ENCODE measurements around the gene RPL28. TPM values are rescaled to one million over a fixed set of nuclear protein-coding genes. Genes with fewer than 3 reads are reported as not detected.

Gene RPL28
- total and polyA plus RNA-seq, 2 of the 13 experiments (the other 11 are each of a cell fraction or from before 2014, with no cell fraction given): 105 to 420 TPM

DNA sequence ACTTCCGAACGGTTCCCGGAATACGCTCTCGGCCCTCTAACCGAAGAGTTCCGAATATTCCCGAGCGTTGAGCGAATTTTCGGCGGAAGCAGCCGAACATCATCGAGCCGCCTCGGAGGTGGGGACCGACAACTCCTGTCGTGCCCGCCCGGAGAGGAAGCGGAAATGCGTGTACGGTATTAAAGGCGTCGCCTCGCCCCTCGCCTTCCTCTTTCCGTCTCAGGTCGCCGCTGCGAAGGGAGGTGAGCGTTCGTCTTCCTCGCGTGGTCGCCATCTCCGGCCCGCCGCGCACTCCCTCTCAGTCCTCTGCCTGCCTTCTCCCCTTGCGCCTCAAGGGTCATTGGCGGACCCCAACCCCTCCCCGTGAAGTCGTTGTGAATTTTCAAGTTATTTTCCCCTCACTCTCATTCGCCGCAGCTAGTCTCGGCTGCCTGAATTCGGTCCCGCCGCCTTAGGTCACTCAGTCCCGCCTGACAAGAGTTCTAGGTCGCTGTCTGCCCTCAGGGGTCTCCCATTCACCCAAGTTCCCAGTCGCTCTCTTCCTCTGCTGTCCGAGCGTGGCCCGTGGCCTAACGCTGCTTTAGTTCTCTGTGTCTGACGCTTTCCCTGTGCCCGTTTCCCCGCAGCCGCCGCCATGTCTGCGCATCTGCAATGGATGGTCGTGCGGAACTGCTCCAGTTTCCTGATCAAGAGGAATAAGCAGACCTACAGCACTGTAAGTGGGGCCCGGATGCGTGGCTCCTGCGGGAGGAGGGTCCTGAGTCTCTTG lies at the start of gene RPL28 (continued):
- TF ChIP-seq HOXA3 (CRISPR knock-in tag; IDR thresholded peaks at IDR 0.05) (peak; percentile 79), ZNF335 (CRISPR knock-in tag; IDR thresholded peaks at IDR 0.05) (no peak), MAFK (conservative IDR thresholded peaks at IDR 0.05 in 1 of 2, IDR thresholded peaks at IDR 0.05 in 1 of 2; ENCODE audit: low read length in 2 of 2) (no peak), ZNF788 (CRISPR knock-in tag; IDR thresholded peaks at IDR 0.05; ENCODE audit: borderline replicate concordance) (peak; percentile 96; the same call in 1 of the 2 replicates), PPARG (CRISPR knock-in tag; conservative IDR thresholded peaks at IDR 0.05) (peak; percentile 64), ZNF777 (CRISPR knock-in tag; IDR thresholded peaks at IDR 0.05) (no peak; the same call in 1 of the 2 replicates), ZMYM3 (CRISPR knock-in tag; IDR thresholded peaks at IDR 0.05) (no peak), GABPB1 (CRISPR knock-in tag; IDR thresholded peaks at IDR 0.05) (peak; percentile 97), ZNF792 (CRISPR knock-in tag; IDR thresholded peaks at IDR 0.05) (peak; percentile 72; the same call in 1 of the 2 replicates), KDM1A (CRISPR knock-in tag; IDR thresholded peaks at IDR 0.05) (no peak), GTF2F1 (IDR thresholded peaks at IDR 0.05; ENCODE audit: low read length) (peak; percentile 72; the same call in 1 of the 2 replicates), TAF15 (IDR thresholded peaks at IDR 0.05; ENCODE audit: low read depth, low read length, poor library complexity, severe bottlenecking) (no peak), ZNF138 (CRISPR knock-in tag; IDR thresholded peaks at IDR 0.05; ENCODE audit: low read depth) (peak; percentile 93; the same call in 1 of the 2 replicates), ZFP82 (CRISPR knock-in tag; IDR thresholded peaks at IDR 0.05; ENCODE audit: borderline replicate concordance) (0 out of 2 replicates have a peak, but pooled peaks have one; percentile 17), ZNF263 (CRISPR knock-in tag; IDR thresholded peaks at IDR 0.05) (peak; percentile 9; the same call in 1 of the 2 replicates), DNMT1 (CRISPR knock-in tag; IDR thresholded peaks at IDR 0.05) (no peak), DMAP1 (CRISPR knock-in tag; IDR thresholded peaks at IDR 0.05) (peak; percentile 95)
- TF ChIP-seq, protein P1, sequence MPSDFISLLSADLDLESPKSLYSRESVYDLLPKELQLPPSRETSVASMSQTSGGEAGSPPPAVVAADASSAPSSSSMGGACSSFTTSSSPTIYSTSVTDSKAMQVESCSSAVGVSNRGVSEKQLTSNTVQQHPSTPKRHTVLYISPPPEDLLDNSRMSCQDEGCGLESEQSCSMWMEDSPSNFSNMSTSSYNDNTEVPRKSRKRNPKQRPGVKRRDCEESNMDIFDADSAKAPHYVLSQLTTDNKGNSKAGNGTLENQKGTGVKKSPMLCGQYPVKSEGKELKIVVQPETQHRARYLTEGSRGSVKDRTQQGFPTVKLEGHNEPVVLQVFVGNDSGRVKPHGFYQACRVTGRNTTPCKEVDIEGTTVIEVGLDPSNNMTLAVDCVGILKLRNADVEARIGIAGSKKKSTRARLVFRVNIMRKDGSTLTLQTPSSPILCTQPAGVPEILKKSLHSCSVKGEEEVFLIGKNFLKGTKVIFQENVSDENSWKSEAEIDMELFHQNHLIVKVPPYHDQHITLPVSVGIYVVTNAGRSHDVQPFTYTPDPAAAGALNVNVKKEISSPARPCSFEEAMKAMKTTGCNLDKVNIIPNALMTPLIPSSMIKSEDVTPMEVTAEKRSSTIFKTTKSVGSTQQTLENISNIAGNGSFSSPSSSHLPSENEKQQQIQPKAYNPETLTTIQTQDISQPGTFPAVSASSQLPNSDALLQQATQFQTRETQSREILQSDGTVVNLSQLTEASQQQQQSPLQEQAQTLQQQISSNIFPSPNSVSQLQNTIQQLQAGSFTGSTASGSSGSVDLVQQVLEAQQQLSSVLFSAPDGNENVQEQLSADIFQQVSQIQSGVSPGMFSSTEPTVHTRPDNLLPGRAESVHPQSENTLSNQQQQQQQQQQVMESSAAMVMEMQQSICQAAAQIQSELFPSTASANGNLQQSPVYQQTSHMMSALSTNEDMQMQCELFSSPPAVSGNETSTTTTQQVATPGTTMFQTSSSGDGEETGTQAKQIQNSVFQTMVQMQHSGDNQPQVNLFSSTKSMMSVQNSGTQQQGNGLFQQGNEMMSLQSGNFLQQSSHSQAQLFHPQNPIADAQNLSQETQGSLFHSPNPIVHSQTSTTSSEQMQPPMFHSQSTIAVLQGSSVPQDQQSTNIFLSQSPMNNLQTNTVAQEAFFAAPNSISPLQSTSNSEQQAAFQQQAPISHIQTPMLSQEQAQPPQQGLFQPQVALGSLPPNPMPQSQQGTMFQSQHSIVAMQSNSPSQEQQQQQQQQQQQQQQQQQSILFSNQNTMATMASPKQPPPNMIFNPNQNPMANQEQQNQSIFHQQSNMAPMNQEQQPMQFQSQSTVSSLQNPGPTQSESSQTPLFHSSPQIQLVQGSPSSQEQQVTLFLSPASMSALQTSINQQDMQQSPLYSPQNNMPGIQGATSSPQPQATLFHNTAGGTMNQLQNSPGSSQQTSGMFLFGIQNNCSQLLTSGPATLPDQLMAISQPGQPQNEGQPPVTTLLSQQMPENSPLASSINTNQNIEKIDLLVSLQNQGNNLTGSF (CRISPR knock-in tag; IDR thresholded peaks at IDR 0.05): peak; percentile 60; the same call in 1 of the 2 replicates
- TF ChIP-seq, protein P2, sequence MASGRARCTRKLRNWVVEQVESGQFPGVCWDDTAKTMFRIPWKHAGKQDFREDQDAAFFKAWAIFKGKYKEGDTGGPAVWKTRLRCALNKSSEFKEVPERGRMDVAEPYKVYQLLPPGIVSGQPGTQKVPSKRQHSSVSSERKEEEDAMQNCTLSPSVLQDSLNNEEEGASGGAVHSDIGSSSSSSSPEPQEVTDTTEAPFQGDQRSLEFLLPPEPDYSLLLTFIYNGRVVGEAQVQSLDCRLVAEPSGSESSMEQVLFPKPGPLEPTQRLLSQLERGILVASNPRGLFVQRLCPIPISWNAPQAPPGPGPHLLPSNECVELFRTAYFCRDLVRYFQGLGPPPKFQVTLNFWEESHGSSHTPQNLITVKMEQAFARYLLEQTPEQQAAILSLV (CRISPR knock-in tag; IDR thresholded peaks at IDR 0.05; ENCODE audit: borderline replicate concordance): peak; percentile 30; the same call in 1 of the 2 replicates
- TF ChIP-seq, protein P3, sequence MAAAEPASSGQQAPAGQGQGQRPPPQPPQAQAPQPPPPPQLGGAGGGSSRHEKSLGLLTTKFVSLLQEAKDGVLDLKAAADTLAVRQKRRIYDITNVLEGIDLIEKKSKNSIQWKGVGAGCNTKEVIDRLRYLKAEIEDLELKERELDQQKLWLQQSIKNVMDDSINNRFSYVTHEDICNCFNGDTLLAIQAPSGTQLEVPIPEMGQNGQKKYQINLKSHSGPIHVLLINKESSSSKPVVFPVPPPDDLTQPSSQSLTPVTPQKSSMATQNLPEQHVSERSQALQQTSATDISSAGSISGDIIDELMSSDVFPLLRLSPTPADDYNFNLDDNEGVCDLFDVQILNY (CRISPR knock-in tag; conservative IDR thresholded peaks at IDR 0.05): no peak; the same call in 1 of the 2 replicates
- TF ChIP-seq, protein P4, sequence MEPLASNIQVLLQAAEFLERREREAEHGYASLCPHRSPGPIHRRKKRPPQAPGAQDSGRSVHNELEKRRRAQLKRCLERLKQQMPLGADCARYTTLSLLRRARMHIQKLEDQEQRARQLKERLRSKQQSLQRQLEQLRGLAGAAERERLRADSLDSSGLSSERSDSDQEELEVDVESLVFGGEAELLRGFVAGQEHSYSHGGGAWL (CRISPR knock-in tag; IDR thresholded peaks at IDR 0.05): peak; percentile 89
- TF ChIP-seq, protein P5, sequence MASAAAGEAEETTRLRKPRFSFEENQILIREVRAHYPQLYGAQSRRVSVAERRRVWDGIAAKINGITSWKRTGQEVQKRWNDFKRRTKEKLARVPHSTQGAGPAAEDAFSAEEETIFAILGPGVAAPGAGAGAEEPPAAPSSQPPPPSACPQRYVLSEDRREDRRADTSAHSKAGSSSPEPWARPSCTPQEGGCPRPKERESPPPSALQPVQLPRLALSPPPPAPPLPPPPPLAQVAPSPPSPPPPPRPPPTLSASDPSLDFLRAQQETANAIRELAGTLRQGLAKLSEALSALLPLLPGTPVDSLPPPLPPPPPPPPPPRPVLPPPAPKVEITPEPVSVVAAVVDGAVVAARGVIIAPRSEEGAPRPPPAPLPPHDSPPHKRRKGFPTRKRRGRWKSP (CRISPR knock-in tag; IDR thresholded peaks at IDR 0.05): peak; percentile 76; the same call in 1 of the 2 replicates

All from HepG2 (cell line).